Ovary (tissue), 3 donors: ENCODE data around the gene C19orf81.

Experiments used
- POLR2A ChIP-seq: fragments of 450-650 bp; IDR thresholded peaks from one replicate; pipeline ENCODE4 v1.6.1; 2017; ENCODE audit warnings: antibody characterized with exemption, mild to moderate bottlenecking, moderate library complexity
- TF ChIP-seq, protein P1 (sequence below), 3 donors: fragments of 450-650 bp in 2 of 3; fragments of 200-600 bp in 1 of 3; IDR thresholded peaks; one replicate each; pipeline versions ENCODE4 v1.5.1 to v1.8.0; 2016 to 2022; ENCODE audit warnings: antibody characterized with exemption in 3 of 3, mild to moderate bottlenecking in 1 of 3
- donor health status: DM: no; HTN: no; CAD: no.

- TF ChIP-seq, protein P1, sequence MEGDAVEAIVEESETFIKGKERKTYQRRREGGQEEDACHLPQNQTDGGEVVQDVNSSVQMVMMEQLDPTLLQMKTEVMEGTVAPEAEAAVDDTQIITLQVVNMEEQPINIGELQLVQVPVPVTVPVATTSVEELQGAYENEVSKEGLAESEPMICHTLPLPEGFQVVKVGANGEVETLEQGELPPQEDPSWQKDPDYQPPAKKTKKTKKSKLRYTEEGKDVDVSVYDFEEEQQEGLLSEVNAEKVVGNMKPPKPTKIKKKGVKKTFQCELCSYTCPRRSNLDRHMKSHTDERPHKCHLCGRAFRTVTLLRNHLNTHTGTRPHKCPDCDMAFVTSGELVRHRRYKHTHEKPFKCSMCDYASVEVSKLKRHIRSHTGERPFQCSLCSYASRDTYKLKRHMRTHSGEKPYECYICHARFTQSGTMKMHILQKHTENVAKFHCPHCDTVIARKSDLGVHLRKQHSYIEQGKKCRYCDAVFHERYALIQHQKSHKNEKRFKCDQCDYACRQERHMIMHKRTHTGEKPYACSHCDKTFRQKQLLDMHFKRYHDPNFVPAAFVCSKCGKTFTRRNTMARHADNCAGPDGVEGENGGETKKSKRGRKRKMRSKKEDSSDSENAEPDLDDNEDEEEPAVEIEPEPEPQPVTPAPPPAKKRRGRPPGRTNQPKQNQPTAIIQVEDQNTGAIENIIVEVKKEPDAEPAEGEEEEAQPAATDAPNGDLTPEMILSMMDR (IDR thresholded peaks at IDR 0.05): no peak
- no peak for TF ChIP-seq POLR2A
Observed at GRCh38 chr19:50657222-50657669, 8.0 kb downstream of the C19orf81 start.
